ENCODE measurements around the gene ATP1A3. TPM values are rescaled to one million over a fixed set of nuclear protein-coding genes. Genes with fewer than 3 reads are reported as not detected.

Gene ATP1A3
- total RNA-seq, 1 experiment from 2014 or later, result 4.0 TPM

DNA sequence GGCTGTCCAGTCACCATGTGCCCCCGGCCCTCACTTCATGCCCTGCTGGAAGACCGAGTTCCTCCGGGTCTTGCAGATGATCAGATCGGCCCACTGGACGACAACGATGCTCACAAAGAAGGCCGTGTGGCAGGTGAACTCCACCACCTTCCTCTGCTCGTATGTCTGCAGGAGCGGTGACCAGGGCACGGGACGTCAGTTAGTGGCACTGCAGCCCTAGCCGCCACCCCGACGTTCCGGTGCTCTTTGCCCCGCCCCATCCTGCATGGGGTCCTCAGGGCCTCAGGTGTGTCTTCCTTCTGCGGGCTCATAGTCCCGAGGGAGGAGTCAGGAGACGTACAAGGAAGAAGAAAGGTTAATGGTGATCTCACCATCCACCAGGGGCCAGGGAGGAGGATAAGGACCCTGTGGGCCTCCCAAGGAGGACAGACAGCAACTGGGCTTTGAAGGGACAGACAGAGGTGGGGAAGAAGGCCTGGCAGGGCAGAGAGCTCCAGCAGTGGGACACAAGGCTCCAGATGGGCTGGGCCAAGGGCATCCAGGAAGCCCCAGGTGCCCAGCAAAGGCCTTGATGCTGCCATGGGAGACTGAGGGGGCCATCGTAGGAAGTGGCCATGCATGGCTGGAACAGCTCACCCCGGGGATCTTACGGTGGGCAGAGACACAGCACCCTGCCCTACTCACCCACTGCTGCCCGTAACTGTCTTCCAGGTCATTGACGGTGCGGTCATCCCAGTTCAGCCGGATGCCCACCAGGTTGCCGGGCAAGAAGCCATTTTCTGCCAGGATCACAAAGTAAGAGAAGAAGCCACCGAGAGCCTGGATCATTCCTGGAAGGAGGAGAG is 25.1 kb downstream of the ATP1A3 start:
- no peak for TF ChIP-seq EZH2phosphoT487 (IDR thresholded peaks at IDR 0.05; ENCODE audit: borderline replicate concordance, low read length)
- TF ChIP-seq, protein P1, sequence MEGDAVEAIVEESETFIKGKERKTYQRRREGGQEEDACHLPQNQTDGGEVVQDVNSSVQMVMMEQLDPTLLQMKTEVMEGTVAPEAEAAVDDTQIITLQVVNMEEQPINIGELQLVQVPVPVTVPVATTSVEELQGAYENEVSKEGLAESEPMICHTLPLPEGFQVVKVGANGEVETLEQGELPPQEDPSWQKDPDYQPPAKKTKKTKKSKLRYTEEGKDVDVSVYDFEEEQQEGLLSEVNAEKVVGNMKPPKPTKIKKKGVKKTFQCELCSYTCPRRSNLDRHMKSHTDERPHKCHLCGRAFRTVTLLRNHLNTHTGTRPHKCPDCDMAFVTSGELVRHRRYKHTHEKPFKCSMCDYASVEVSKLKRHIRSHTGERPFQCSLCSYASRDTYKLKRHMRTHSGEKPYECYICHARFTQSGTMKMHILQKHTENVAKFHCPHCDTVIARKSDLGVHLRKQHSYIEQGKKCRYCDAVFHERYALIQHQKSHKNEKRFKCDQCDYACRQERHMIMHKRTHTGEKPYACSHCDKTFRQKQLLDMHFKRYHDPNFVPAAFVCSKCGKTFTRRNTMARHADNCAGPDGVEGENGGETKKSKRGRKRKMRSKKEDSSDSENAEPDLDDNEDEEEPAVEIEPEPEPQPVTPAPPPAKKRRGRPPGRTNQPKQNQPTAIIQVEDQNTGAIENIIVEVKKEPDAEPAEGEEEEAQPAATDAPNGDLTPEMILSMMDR (conservative IDR thresholded peaks at IDR 0.05; ENCODE audit: low read depth, low read length), result no peak
- TF ChIP-seq EZH2 (IDR thresholded peaks at IDR 0.05; ENCODE audit: low read length, unreplicated experiment), result no peak
- no peak for ATAC-seq
- Histone ChIP-seq H3K27ac (ENCODE audit: low read length) (no peak overlapping the region), H3F3A (ENCODE audit: low read length, unreplicated experiment) (no peaks in the 10 kb centered on the region), H3K27me3 (ENCODE audit: low read length) (no peaks in the 10 kb centered on the region), H3K4me2 (ENCODE audit: low read length) (no peak overlapping the region), H3K4me1 (ENCODE audit: insufficient read depth, low read length) (no peaks in the 10 kb centered on the region), H3K4me3 (ENCODE audit: low read length) (no peak overlapping the region), H4K20me1 (ENCODE audit: low read length) (no peaks in the 10 kb centered on the region), H3K9ac (ENCODE audit: low read length) (no peak overlapping the region), H3K9me3 (ENCODE audit: low read length) (no peaks in the 10 kb centered on the region), H3K79me2 (ENCODE audit: low read length) (no peaks in the 10 kb centered on the region), H3K9me2 (replicated peaks; ENCODE audit: low read length) (no peaks in the 10 kb centered on the region), H2AFZ (ENCODE audit: low read length) (no peak overlapping the region), H3K36me3 (ENCODE audit: low read depth, low read length) (no peaks in the 10 kb centered on the region)
- no peak for DNase-seq
- BruUV-seq (replicated peaks), result no TSS peak
- CTCF ChIA-PET, result no interaction called here
- intact Hi-C loops (cut with micrococcal nuclease), result no loop called here
- POLR2A ChIA-PET (ENCODE audit: unreplicated experiment), result no interaction called here

DNA sequence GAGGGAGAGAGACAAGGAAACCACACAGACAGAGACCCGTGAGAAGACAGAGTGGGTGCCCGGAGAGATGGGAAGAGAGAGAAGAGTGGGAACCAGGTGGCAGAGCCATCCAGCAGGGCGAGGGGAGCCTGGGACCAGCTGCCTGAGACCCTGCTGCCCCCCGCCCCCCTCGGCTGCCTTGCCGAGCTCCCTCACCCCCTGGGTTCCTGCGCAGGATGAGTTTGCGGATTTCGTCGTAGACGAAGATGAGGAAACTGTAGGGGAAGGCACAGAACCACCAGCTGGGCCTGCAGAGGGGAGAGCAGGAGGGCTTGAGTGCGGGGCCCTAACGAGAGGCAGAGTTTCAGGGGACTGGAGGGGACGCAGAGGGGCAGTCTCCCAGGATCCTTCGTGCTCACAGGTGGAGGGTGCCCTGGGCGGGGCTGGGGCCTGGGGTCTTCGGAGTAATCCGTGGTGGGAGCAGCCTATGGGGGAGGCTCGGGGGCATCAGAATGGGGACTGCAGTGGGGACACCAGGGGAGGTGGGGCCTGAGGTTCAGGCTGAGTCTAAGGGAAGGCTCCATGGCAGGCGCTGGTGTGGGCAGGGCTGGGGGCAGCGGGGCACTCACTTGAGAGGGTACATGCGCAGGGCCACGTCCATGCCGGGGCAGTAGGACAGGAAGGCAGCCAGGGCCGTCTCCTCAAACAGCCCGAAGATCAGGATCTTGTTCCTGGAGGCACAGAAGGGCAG is 26.8 kb downstream of the ATP1A3 start:
- CTCF ChIA-PET, result no interaction called here
- Histone ChIP-seq H3K9ac (ENCODE audit: low read length) (no peak overlapping the region), H3K27ac (ENCODE audit: low read length) (no peak overlapping the region), H4K20me1 (ENCODE audit: low read length) (no peaks in the 10 kb centered on the region), H3K27me3 (ENCODE audit: low read length) (no peaks in the 10 kb centered on the region), H3K36me3 (ENCODE audit: low read depth, low read length) (no peaks in the 10 kb centered on the region), H3K9me3 (ENCODE audit: low read length) (no peaks in the 10 kb centered on the region), H3K4me1 (ENCODE audit: insufficient read depth, low read length) (no peaks in the 10 kb centered on the region), H3K79me2 (ENCODE audit: low read length) (no peaks in the 10 kb centered on the region), H3K9me2 (replicated peaks; ENCODE audit: low read length) (no peaks in the 10 kb centered on the region), H3F3A (ENCODE audit: low read length, unreplicated experiment) (no peaks in the 10 kb centered on the region), H3K4me3 (ENCODE audit: low read length) (no peak overlapping the region), H2AFZ (ENCODE audit: low read length) (no peak overlapping the region), H3K4me2 (ENCODE audit: low read length) (no peak overlapping the region)
- TF ChIP-seq, protein P1 (conservative IDR thresholded peaks at IDR 0.05; ENCODE audit: low read depth, low read length), result no peak
- no peak for TF ChIP-seq EZH2phosphoT487 (IDR thresholded peaks at IDR 0.05; ENCODE audit: borderline replicate concordance, low read length)
- no peak for TF ChIP-seq EZH2 (IDR thresholded peaks at IDR 0.05; ENCODE audit: low read length, unreplicated experiment)
- BruUV-seq (replicated peaks), result no TSS peak
- no peak for ATAC-seq
- intact Hi-C loops (cut with micrococcal nuclease), result no loop called here
- DNase-seq, result no peak
- POLR2A ChIA-PET (ENCODE audit: unreplicated experiment), result no interaction called here

DNA sequence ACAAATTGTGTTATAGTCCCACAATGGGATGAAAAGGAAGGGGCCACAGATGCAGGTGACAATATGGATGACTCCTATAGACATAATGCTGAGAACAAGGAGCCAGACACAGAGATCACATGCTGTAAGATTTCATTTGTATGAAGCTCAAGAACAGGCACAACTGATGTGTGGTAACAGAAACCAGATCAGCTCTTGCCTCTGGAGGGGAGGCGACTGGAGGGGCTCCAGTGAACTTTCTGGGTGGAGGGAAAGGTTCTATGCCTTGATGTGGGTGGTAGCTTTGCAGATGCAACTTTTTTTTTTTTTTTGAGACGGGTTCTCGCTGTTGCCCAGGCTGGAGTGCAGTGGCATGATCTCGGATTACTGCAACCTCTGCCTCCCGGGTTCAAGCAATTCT is 28.9 kb downstream of the ATP1A3 start:
- intact Hi-C loops (cut with micrococcal nuclease), result no loop called here
- Histone ChIP-seq H3K36me3 (ENCODE audit: low read depth, low read length) (no peaks in the 10 kb centered on the region), H3K27me3 (ENCODE audit: low read length) (no peaks in the 10 kb centered on the region), H3K27ac (ENCODE audit: low read length) (no peak overlapping the region), H3K79me2 (ENCODE audit: low read length) (no peaks in the 10 kb centered on the region), H3K9me2 (replicated peaks; ENCODE audit: low read length) (no peaks in the 10 kb centered on the region), H3K9me3 (ENCODE audit: low read length) (no peaks in the 10 kb centered on the region), H3K9ac (ENCODE audit: low read length) (no peak overlapping the region), H2AFZ (ENCODE audit: low read length) (no peak overlapping the region), H3K4me2 (ENCODE audit: low read length) (no peak overlapping the region), H3K4me3 (ENCODE audit: low read length) (no peak overlapping the region), H3F3A (ENCODE audit: low read length, unreplicated experiment) (no peaks in the 10 kb centered on the region), H3K4me1 (ENCODE audit: insufficient read depth, low read length) (no peaks in the 10 kb centered on the region), H4K20me1 (ENCODE audit: low read length) (no peaks in the 10 kb centered on the region)
- DNase-seq (no peak), ATAC-seq (no peak)
- no TSS peak for BruUV-seq (replicated peaks)
- ChIA-PET POLR2A (ENCODE audit: unreplicated experiment) (no interaction called here), CTCF (no interaction called here)
- TF ChIP-seq, protein P1 (conservative IDR thresholded peaks at IDR 0.05; ENCODE audit: low read depth, low read length), result no peak
- TF ChIP-seq EZH2 (IDR thresholded peaks at IDR 0.05; ENCODE audit: low read length, unreplicated experiment) (no peak), EZH2phosphoT487 (IDR thresholded peaks at IDR 0.05; ENCODE audit: borderline replicate concordance, low read length) (no peak)

All from PC-3 (cell line).